ENCODE data around the gene SPACA7.

SPACA7 gene

GRCh38 chr13:112466132-112467058, 90.2 kb downstream of the SPACA7 start:
- no peak for DNase-seq

GRCh38 chr13:112467236-112467635, 91.1 kb downstream of the SPACA7 start:
- no peak for DNase-seq

GRCh38 chr13:112468069-112468468, 91.9 kb downstream of the SPACA7 start:
- no peak for DNase-seq

- DNase-seq = no peak
Observed at GRCh38 chr13:112469071-112469745, 93.1 kb downstream of the SPACA7 start.

GRCh38 chr13:112473818-112474217, 97.7 kb downstream of the SPACA7 start:
- no peak for DNase-seq

- DNase-seq = no peak
Observed at GRCh38 chr13:112474869-112475268, 98.7 kb downstream of the SPACA7 start.

GRCh38 chr13:112475889-112476288, 99.7 kb downstream of the SPACA7 start:
- no peak for DNase-seq

- DNase-seq = no peak
Observed at GRCh38 chr13:112477070-112477619, 101.0 kb downstream of the SPACA7 start.

GRCh38 chr13:112479389-112479788, 103.2 kb downstream of the SPACA7 start:
- DNase-seq = no peak

- no peak for DNase-seq
Observed at GRCh38 chr13:112481458-112481857, 105.3 kb downstream of the SPACA7 start.

- no peak for DNase-seq
Observed at GRCh38 chr13:112483299-112483698, 107.1 kb downstream of the SPACA7 start.

All from NCI-H1930 (cell line).